H1 (cell line): ENCODE results near the gene ALKAL2. TPM values are rescaled to one million over a fixed set of nuclear protein-coding genes. Genes with fewer than 3 reads are reported as not detected.

Experiments used
- CTCF ChIA-PET: fragments of 300-600 bp; sonication (Branson Sonifier 250); formaldehyde crosslinking; loops from one replicate; lab custom pipeline; 2021; ENCODE audit not compliant: partially characterized antibody; lab: Charles Lee
- POLR2A ChIA-PET: fragments of 300-600 bp; sonication (Branson Sonifier 250); formaldehyde crosslinking; loops from one replicate; lab custom pipeline; 2021; ENCODE audit warnings: inconsistent platforms; ENCODE audit not compliant: partially characterized antibody; lab: Charles Lee
- DNase-seq, 2 experiments: peaks; one replicate each; pipeline versions ENCODE4 v3.0.0 to v3.0.0-alpha.2; 2010 to 2022; ENCODE audit warnings: low spot score in 2 of 2, low read depth in 1 of 2, mixed read lengths in 1 of 2
- FAIRE-seq: peaks from 2 replicates; lab custom pipeline; 2011; peaks lifted over from hg19 to GRCh38; lab: Jason Lieb, UNC
- H2AFZ ChIP-seq: 2 replicates; pipeline ENCODE4 v1.8.1; 2012; ENCODE audit warnings: low read length, inconsistent platforms
- H2AK5ac ChIP-seq: 2 replicates; pipeline ENCODE4 v1.6.1; 2013; ENCODE audit warnings: low read depth, low read length
- H2BK120ac ChIP-seq: replicated peaks from 2 replicates; pipeline ENCODE3; 2013; ENCODE audit warnings: low read depth, low read length, inconsistent platforms
- H2BK12ac ChIP-seq: 2 replicates; pipeline ENCODE4 v1.6.1; 2013; ENCODE audit warnings: low read depth, low read length
- H2BK15ac ChIP-seq: 2 replicates; pipeline ENCODE4 v1.6.1; 2013; ENCODE audit warnings: low read length
- H2BK20ac ChIP-seq: 2 replicates; pipeline ENCODE4 v1.6.1; 2013; ENCODE audit warnings: low read length
- H2BK5ac ChIP-seq: 2 replicates; pipeline ENCODE4 v1.6.1; 2013; ENCODE audit warnings: low read depth, low read length
- H3K14ac ChIP-seq: 2 replicates; pipeline ENCODE4 v1.6.1; 2013; ENCODE audit warnings: inconsistent platforms; ENCODE audit not compliant: insufficient read length
- H3K18ac ChIP-seq: 2 replicates; pipeline ENCODE4 v1.6.1; 2013; ENCODE audit warnings: low read length; ENCODE audit errors: extremely low read depth
- H3K23ac ChIP-seq: 2 replicates; pipeline ENCODE4 v1.6.1; 2013; ENCODE audit warnings: inconsistent platforms; ENCODE audit not compliant: insufficient read length
- H3K23me2 ChIP-seq: 2 replicates; pipeline ENCODE4 v1.6.1; 2013; ENCODE audit warnings: low read depth, low read length
- H3K27ac ChIP-seq: 2 replicates; pipeline ENCODE4 v1.6.1; 2011; ENCODE audit warnings: low read depth, low read length, inconsistent platforms
- H3K27me3 ChIP-seq, 4 experiments: replicated peaks in 1 of 4; 1 replicate in 1 of 4; 2 replicates in 3 of 4; pipeline versions ENCODE4 v1.6.1 to v1.8.1; 2011 to 2013; ENCODE audit warnings: low read length in 3 of 4, mild to moderate bottlenecking in 3 of 4, inconsistent platforms in 2 of 4, mixed read lengths in 2 of 4, moderate library complexity in 1 of 4; ENCODE audit not compliant: control insufficient read depth in 3 of 4, insufficient read depth in 3 of 4; ENCODE audit errors: extremely low read depth in 1 of 4
- H3K36me3 ChIP-seq, 4 experiments: 2 replicates each; pipeline versions ENCODE4 v1.6.1 to v1.8.1; 2011 to 2013; ENCODE audit warnings: mild to moderate bottlenecking in 4 of 4, low read length in 3 of 4, moderate library complexity in 2 of 4, control low read depth in 1 of 4, inconsistent platforms in 1 of 4; ENCODE audit not compliant: insufficient read depth in 4 of 4, control insufficient read depth in 2 of 4
- H3K4ac ChIP-seq: replicated peaks from 2 replicates; pipeline ENCODE3; 2013; ENCODE audit warnings: low read length, low read depth, mixed read lengths, inconsistent platforms; ENCODE audit not compliant: insufficient read length
- H3K4me1 ChIP-seq, 4 experiments: replicated peaks in 1 of 4; 1 replicate in 1 of 4; 2 replicates in 3 of 4; pipeline versions ENCODE4 v1.6.1 to v1.8.1; 2011 to 2013; ENCODE audit warnings: low read length in 3 of 4, inconsistent platforms in 2 of 4, mixed read lengths in 1 of 4; ENCODE audit not compliant: insufficient read depth in 4 of 4, control insufficient read depth in 3 of 4
- H3K4me2 ChIP-seq, 2 experiments: 2 replicates each; pipeline versions ENCODE4 v1.6.1 to v1.8.1; 2011 to 2013; ENCODE audit warnings: low read depth in 2 of 2, low read length in 2 of 2, control low read depth in 1 of 2, inconsistent platforms in 1 of 2, mild to moderate bottlenecking in 1 of 2; ENCODE audit not compliant: insufficient read depth in 1 of 2
- H3K4me3 ChIP-seq, 4 experiments: fragments of 200-600, 300-600 bp in 1 of 4; sonication (generic), shearing (Covaris generic), sonication (Bioruptor Twin) in 1 of 4; 2 replicates each; pipeline versions ENCODE4 v1.5.1 to v1.8.1; 2011 to 2016; ENCODE audit warnings: low read length in 4 of 4, low read depth in 3 of 4, control low read depth in 2 of 4, inconsistent platforms in 2 of 4, mild to moderate bottlenecking in 2 of 4, mixed read lengths in 1 of 4, moderate library complexity in 1 of 4; ENCODE audit not compliant: insufficient read depth in 2 of 4; ENCODE audit errors: extremely low read depth in 1 of 4
- H3K56ac ChIP-seq: replicated peaks from 2 replicates; pipeline ENCODE3; 2013; ENCODE audit warnings: low read depth, mild to moderate bottlenecking, mixed read lengths, low read length, inconsistent platforms; ENCODE audit not compliant: insufficient read length
- H3K79me1 ChIP-seq: 2 replicates; pipeline ENCODE4 v1.6.1; 2013; ENCODE audit warnings: low read depth, low read length, control low read depth
- H3K79me2 ChIP-seq, 2 experiments: 2 replicates each; pipeline versions ENCODE4 v1.6.1 to v1.8.1; 2012 to 2013; ENCODE audit warnings: low read length in 2 of 2, mild to moderate bottlenecking in 2 of 2, inconsistent platforms in 1 of 2; ENCODE audit not compliant: insufficient read depth in 2 of 2, control insufficient read depth in 1 of 2
- H3K9ac ChIP-seq, 4 experiments: replicated peaks in 1 of 4; 1 replicate in 1 of 4; 2 replicates in 3 of 4; pipeline versions ENCODE4 v1.6.1 to v1.8.1; 2011 to 2013; ENCODE audit warnings: low read depth in 3 of 4, low read length in 3 of 4, control low read depth in 2 of 4, mild to moderate bottlenecking in 2 of 4, moderate library complexity in 2 of 4, inconsistent platforms in 1 of 4; ENCODE audit errors: extremely low read depth in 1 of 4
- H3K9me3 ChIP-seq, 2 experiments: 2 replicates each; pipeline versions ENCODE4 v1.6.1 to v1.8.1; 2012 to 2013; ENCODE audit warnings: mild to moderate bottlenecking in 2 of 2, moderate library complexity in 2 of 2, control low read depth in 1 of 2, inconsistent platforms in 1 of 2, low read depth in 1 of 2, low read length in 1 of 2, mixed read lengths in 1 of 2; ENCODE audit not compliant: insufficient read depth in 2 of 2
- H4K20me1 ChIP-seq, 2 experiments: replicated peaks in 1 of 2; 2 replicates each; pipeline versions ENCODE3 to v1.8.1; 2011 to 2013; ENCODE audit warnings: inconsistent platforms in 2 of 2, low read length in 2 of 2, mild to moderate bottlenecking in 1 of 2; ENCODE audit not compliant: insufficient read depth in 2 of 2, control insufficient read depth in 1 of 2
- H4K5ac ChIP-seq: 2 replicates; pipeline ENCODE4 v1.6.1; 2013; ENCODE audit warnings: low read length, low read depth, mixed read lengths, inconsistent platforms; ENCODE audit not compliant: insufficient read length
- H4K8ac ChIP-seq: 2 replicates; pipeline ENCODE4 v1.8.0; 2013; ENCODE audit warnings: mild to moderate bottlenecking, moderate library complexity, low read length, inconsistent platforms; ENCODE audit not compliant: insufficient read depth; ENCODE audit errors: extremely low read depth
- H4K91ac ChIP-seq: replicated peaks from 2 replicates; pipeline ENCODE3; 2013; ENCODE audit warnings: low read length, mixed read lengths, inconsistent platforms; ENCODE audit not compliant: insufficient read length
- CEBPB ChIP-seq: IDR thresholded peaks from 2 replicates; pipeline ENCODE4 v1.6.1; 2012; ENCODE audit warnings: low read depth, low read length
- FOSL1 ChIP-seq: IDR thresholded peaks from 2 replicates; pipeline ENCODE4 v1.6.1; 2011; ENCODE audit warnings: mild to moderate bottlenecking, low read depth, low read length, moderate library complexity; ENCODE audit not compliant: insufficient read depth
- WGBS, 2 experiments: shearing (Covaris generic) in 1 of 2; methylation state at CpG; one replicate each; pipeline versions ENCODE4 v1.1.6 to v1.1.7; 2013 to 2015; ENCODE audit warnings: low lambda C conversion rate in 2 of 2, mixed read lengths in 2 of 2, inconsistent platforms in 1 of 2, low coverage in 1 of 2, missing lambda C conversion rate in 1 of 2; ENCODE audit not compliant: insufficient replicate concordance in 2 of 2, insufficient coverage in 1 of 2, insufficient read length in 1 of 2; ENCODE audit errors: extremely low coverage in 1 of 2, missing lambda C conversion rate in 1 of 2; 5-methylcytosine and 5-hydroxymethylcytosine counted together
- polyA plus RNA-seq, 7 experiments: library from polyadenylated mRNA; depleted of rRNA in 3 of 7; stranded (reverse) in 5 of 7; unstranded in 2 of 7; fragments of >200 nt in 5 of 7; fragments of 200-250 nt in 2 of 7; gene quantifications; 1 replicate in 5 of 7; 2 replicates in 1 of 7; 4 replicates in 1 of 7; pipeline versions ENCODE4 v1.2.1 to v1.2.3, GENCODE V29; 2011 to 2013; ENCODE audit warnings: missing spikeins in 2 of 7, mixed read lengths in 2 of 7
- total RNA-seq: library from RNA; stranded (reverse); fragmentation: NEBNext Ultra II Directional; extraction: Animal tissue kit (Norgen Biotek cat#: 25700); gene quantifications from 2 replicates; pipeline ENCODE4 v1.2.1, GENCODE V29; 2021

Gene ALKAL2
- total and polyA plus RNA-seq, 2 of the 8 experiments (the other 6 are each of a cell fraction or from before 2014, with no cell fraction given) = 4.6 to 11.5 TPM

- POLR2A ChIA-PET = no interaction called here
- CTCF ChIA-PET = interaction anchor here (1.2 to 2.3 kb wide), 3 partner anchors 12 to 21 kb away, joined by 3 to 12 read pairs (median 4); no protein-coding TSS in a partner anchor
- WGBS, 2 experiments = 93% methylated on average over 2 of the region's 2 CpGs; no CpG with 5 or more reads in 1 of the 2 experiments
Observed at GRCh38 chr2:259789-260331, 28.0 kb downstream of the ALKAL2 start.

More at GRCh38 chr2:259789-260331, 28.0 kb downstream of the ALKAL2 start:
- Histone ChIP-seq H3K4me1 (peaks cover 0 to 5% (median 3%) of the 10 kb centered on the region in 4 experiments; a peak in 2 of 7 replicates), H3K79me1 (no peaks in the 10 kb centered on the region), H2BK120ac (no peak overlapping the region), H4K8ac (no peak overlapping the region), H2AK5ac (no peak overlapping the region), H3K4me3 (no peak overlapping the region), H4K20me1 (peaks cover 0 to 5% of the 10 kb centered on the region in 2 experiments), H3K4me2 (no peak overlapping the region), H3K23me2 (peaks cover 9% of the 10 kb centered on the region; the same call in 1 of the 2 replicates), H3K79me2 (peaks cover under 1 to 26% of the 10 kb centered on the region in 2 experiments; a peak in 3 of 4 replicates), H2AFZ (no peak overlapping the region), H2BK12ac (no peak overlapping the region), H3K9me3 (peaks cover 11 to 12% of the 10 kb centered on the region in 2 experiments), H4K5ac (no peak overlapping the region), H2BK5ac (no peak overlapping the region), H3K4ac (no peak overlapping the region), H3K14ac (no peak overlapping the region), H3K27me3 (peaks cover 0 to 9% (median 5%) of the 10 kb centered on the region in 4 experiments; a peak in 5 of 7 replicates), H2BK20ac (no peak overlapping the region), H3K9ac (no peak overlapping the region), H2BK15ac (no peak overlapping the region), H3K56ac (no peak overlapping the region), H3K23ac (no peak overlapping the region), H3K18ac (no peak overlapping the region), H4K91ac (no peak overlapping the region), H3K27ac (no peak overlapping the region), H3K36me3 (peaks cover 0 to 18% (median 0%) of the 10 kb centered on the region in 4 experiments; a peak in 3 of 8 replicates)
- FAIRE-seq = no peak
- no peak for DNase-seq
- TF ChIP-seq CEBPB (peak; percentile 74; the same call in 1 of the 2 replicates), FOSL1 (no peak)
